Astrocyte (in vitro differentiated cells and primary cell): ENCODE results near the gene ACOX1. TPM values are rescaled to one million over a fixed set of nuclear protein-coding genes. Genes with fewer than 3 reads are reported as not detected.

Experiments used
- DNase-seq: peaks from one replicate; pipeline ENCODE4 v3.0.0-alpha.2; 2010; ENCODE audit warnings: low read depth
- FAIRE-seq: peaks from 2 replicates; lab custom pipeline; 2011; peaks lifted over from hg19 to GRCh38; lab: Jason Lieb, UNC
- H2AFZ ChIP-seq: 2 replicates; pipeline ENCODE4 v1.6.0; 2012; ENCODE audit warnings: low read depth, low read length, inconsistent platforms
- H3K27ac ChIP-seq: 2 replicates; pipeline ENCODE4 v1.5.1; 2011; ENCODE audit warnings: low read depth, low read length, inconsistent platforms
- H3K27me3 ChIP-seq: 2 replicates; pipeline ENCODE4 v1.6.0; 2011; ENCODE audit warnings: low read length, inconsistent platforms; ENCODE audit not compliant: insufficient read depth
- H3K36me3 ChIP-seq: 2 replicates; pipeline ENCODE4 v1.5.1; 2011; ENCODE audit warnings: low read length, inconsistent platforms; ENCODE audit not compliant: insufficient read depth
- H3K4me1 ChIP-seq: 2 replicates; pipeline ENCODE4 v1.5.1; 2011; ENCODE audit warnings: low read length, inconsistent platforms; ENCODE audit not compliant: insufficient read depth
- H3K4me2 ChIP-seq: 2 replicates; pipeline ENCODE4 v1.6.0; 2012; ENCODE audit warnings: low read length, inconsistent platforms
- H3K4me3 ChIP-seq: 2 replicates; pipeline ENCODE4 v1.5.1; 2011; ENCODE audit warnings: low read depth, mild to moderate bottlenecking, low read length, inconsistent platforms; ENCODE audit not compliant: insufficient read depth
- H3K79me2 ChIP-seq: 2 replicates; pipeline ENCODE4 v1.6.0; 2012; ENCODE audit warnings: mild to moderate bottlenecking, low read length, inconsistent platforms; ENCODE audit not compliant: insufficient read depth
- H3K9ac ChIP-seq: 2 replicates; pipeline ENCODE4 v1.6.0; 2012; ENCODE audit warnings: mild to moderate bottlenecking, low read length, inconsistent platforms
- H3K9me3 ChIP-seq: 2 replicates; pipeline ENCODE4 v1.5.1; 2012; ENCODE audit warnings: low read depth, mild to moderate bottlenecking, low read length, inconsistent platforms; ENCODE audit not compliant: insufficient read depth
- H4K20me1 ChIP-seq: 2 replicates; pipeline ENCODE4 v1.6.0; 2012; ENCODE audit warnings: low read length, inconsistent platforms; ENCODE audit not compliant: insufficient read depth
- H3K27ac Mint-ChIP-seq: one replicate; pipeline ENCODE4 v1.8.0; 2021; ENCODE audit warnings: mild to moderate bottlenecking, mixed read lengths; ENCODE audit not compliant: unreplicated experiment
- H3K27me3 Mint-ChIP-seq: one replicate; pipeline ENCODE4 v1.8.0; 2021; ENCODE audit warnings: low read depth, mixed read lengths; ENCODE audit not compliant: unreplicated experiment
- H3K36me3 Mint-ChIP-seq: one replicate; pipeline ENCODE4 v1.8.0; 2021; ENCODE audit warnings: low read depth, mixed read lengths; ENCODE audit not compliant: unreplicated experiment
- H3K4me1 Mint-ChIP-seq: one replicate; pipeline ENCODE4 v1.8.0; 2021; ENCODE audit warnings: low read depth, mixed read lengths; ENCODE audit not compliant: unreplicated experiment
- H3K4me3 Mint-ChIP-seq: one replicate; pipeline ENCODE4 v1.8.0; 2021; ENCODE audit warnings: mild to moderate bottlenecking, moderate library complexity, mixed read lengths; ENCODE audit not compliant: unreplicated experiment
- H3K9me3 Mint-ChIP-seq: one replicate; pipeline ENCODE4 v1.8.0; 2021; ENCODE audit warnings: mild to moderate bottlenecking, mixed read lengths; ENCODE audit not compliant: unreplicated experiment
- CTCF ChIP-seq: IDR thresholded peaks from 2 replicates; pipeline ENCODE4 v1.5.1; 2011; ENCODE audit warnings: low read depth, mild to moderate bottlenecking, inconsistent platforms, low read length, moderate library complexity; ENCODE audit not compliant: insufficient read depth
- EZH2 ChIP-seq: IDR thresholded peaks from 2 replicates; pipeline ENCODE4 v1.6.1; 2012; ENCODE audit warnings: mild to moderate bottlenecking, low read length, inconsistent platforms; ENCODE audit not compliant: insufficient read depth
- total RNA-seq: library from RNA; stranded (reverse); gene quantifications from 2 replicates; pipeline ENCODE4 v1.2.1, GENCODE V29; 2021

ACOX1 gene
- total RNA-seq, 1 donor from 2014 or later, result 61.3 TPM

- H3K79me2 ChIP-seq, result no peaks in the 10 kb centered on the region
- H3K4me1 Mint-ChIP-seq, result peaks cover 8% of the 10 kb centered on the region
- no peaks in the 10 kb centered on the region for H3K4me1 ChIP-seq
- no peaks in the 10 kb centered on the region for H4K20me1 ChIP-seq
- peaks cover 6% of the 10 kb centered on the region for H3K27me3 Mint-ChIP-seq
- FAIRE-seq, result no peak
- DNase-seq, result no peak
- peaks cover 13% of the 10 kb centered on the region for H3K36me3 Mint-ChIP-seq
- H3K9ac ChIP-seq, result no peak overlapping the region
- no peak overlapping the region for H2AFZ ChIP-seq
- H3K36me3 ChIP-seq, result no peaks in the 10 kb centered on the region
- H3K4me3 Mint-ChIP-seq, result no peak overlapping the region
- H3K4me2 ChIP-seq, result no peak overlapping the region
- H3K9me3 ChIP-seq, result no peaks in the 10 kb centered on the region
- H3K27ac Mint-ChIP-seq, result no peak overlapping the region
- H3K4me3 ChIP-seq, result no peak overlapping the region
- no peaks in the 10 kb centered on the region for H3K27me3 ChIP-seq
- H3K9me3 Mint-ChIP-seq, result peaks cover 4% of the 10 kb centered on the region
- TF ChIP-seq CTCF (no peak), EZH2 (no peak)
- no peak overlapping the region for H3K27ac ChIP-seq
Measured at GRCh38 chr17:76004750-76005262, 25.8 kb upstream of the ACOX1 start.

GRCh38 chr17:76003915-76004314, 24.9 kb upstream of the ACOX1 start:
- FAIRE-seq (no peak), DNase-seq (no peak)
- no peak overlapping the region for H3K27ac ChIP-seq
- Mint-ChIP-seq H3K4me3 (no peak overlapping the region), H3K27ac (no peak overlapping the region), H3K4me1 (peaks cover 8% of the 10 kb centered on the region), H3K36me3 (peaks cover 8% of the 10 kb centered on the region), H3K9me3 (peaks cover 3% of the 10 kb centered on the region), H3K27me3 (no peaks in the 10 kb centered on the region)
- H3K4me1 ChIP-seq, result no peaks in the 10 kb centered on the region
- H2AFZ ChIP-seq, result no peak overlapping the region
- H3K9ac ChIP-seq, result no peak overlapping the region
- H3K36me3 ChIP-seq, result no peaks in the 10 kb centered on the region
- H3K4me2 ChIP-seq, result no peak overlapping the region
- no peaks in the 10 kb centered on the region for H4K20me1 ChIP-seq
- no peak overlapping the region for H3K4me3 ChIP-seq
- H3K79me2 ChIP-seq, result no peaks in the 10 kb centered on the region
- H3K9me3 ChIP-seq, result no peaks in the 10 kb centered on the region
- TF ChIP-seq EZH2 (no peak), CTCF (no peak)
- H3K27me3 ChIP-seq, result no peaks in the 10 kb centered on the region

GRCh38 chr17:76002100-76002499, 23.1 kb upstream of the ACOX1 start:
- Mint-ChIP-seq H3K27me3 (no peaks in the 10 kb centered on the region), H3K36me3 (peaks cover 8% of the 10 kb centered on the region), H3K27ac (no peak overlapping the region), H3K4me1 (peaks cover 14% of the 10 kb centered on the region), H3K9me3 (peaks cover 3% of the 10 kb centered on the region), H3K4me3 (no peak overlapping the region)
- Histone ChIP-seq H3K4me2 (no peak overlapping the region), H2AFZ (no peak overlapping the region), H3K9me3 (no peaks in the 10 kb centered on the region), H3K4me3 (no peak overlapping the region), H3K4me1 (peaks cover 4% of the 10 kb centered on the region), H3K9ac (no peak overlapping the region), H3K27ac (no peak overlapping the region), H3K27me3 (no peaks in the 10 kb centered on the region), H4K20me1 (no peaks in the 10 kb centered on the region), H3K36me3 (no peaks in the 10 kb centered on the region), H3K79me2 (no peaks in the 10 kb centered on the region)
- TF ChIP-seq EZH2 (no peak), CTCF (no peak)
- no peak for DNase-seq
- FAIRE-seq, result no peak
